DMS53 treated with DMSO at 0.1 percent for 48 hours (cell line): Measurements from ENCODE around the gene CDC42EP4.

Experiments used
- DNase-seq: peaks from one replicate; lab custom pipeline; 2025; ENCODE audit not compliant: unreplicated experiment; lab: John Stamatoyannopoulos, UW

CDC42EP4 gene

DNA sequence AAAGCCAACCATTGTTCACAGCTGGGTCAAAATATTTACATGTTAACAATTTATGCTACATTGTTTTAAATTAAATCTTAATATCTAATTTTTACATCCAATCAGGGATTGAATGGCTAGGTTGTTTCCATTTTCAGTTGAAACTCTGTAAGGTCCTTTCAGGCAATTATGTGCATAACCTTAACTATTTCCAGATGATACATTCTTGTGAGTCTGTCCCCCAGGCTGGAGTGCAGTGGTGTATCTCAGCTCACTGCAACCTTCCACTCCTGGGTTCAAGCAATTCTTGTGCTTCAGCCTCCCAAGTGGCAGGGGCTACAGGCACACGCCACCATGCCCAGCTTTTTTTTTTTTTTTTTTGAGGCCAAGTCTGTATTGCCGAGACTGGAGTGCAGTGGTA is 10.4 kb downstream of the CDC42EP4 start:
- no peak for DNase-seq

- DNase-seq: no peak
Measured at GRCh38 chr17:73300392-73300791, 11.4 kb downstream of the CDC42EP4 start.

- no peak for DNase-seq
Measured at GRCh38 chr17:73297934-73298861, 13.6 kb downstream of the CDC42EP4 start.

DNA sequence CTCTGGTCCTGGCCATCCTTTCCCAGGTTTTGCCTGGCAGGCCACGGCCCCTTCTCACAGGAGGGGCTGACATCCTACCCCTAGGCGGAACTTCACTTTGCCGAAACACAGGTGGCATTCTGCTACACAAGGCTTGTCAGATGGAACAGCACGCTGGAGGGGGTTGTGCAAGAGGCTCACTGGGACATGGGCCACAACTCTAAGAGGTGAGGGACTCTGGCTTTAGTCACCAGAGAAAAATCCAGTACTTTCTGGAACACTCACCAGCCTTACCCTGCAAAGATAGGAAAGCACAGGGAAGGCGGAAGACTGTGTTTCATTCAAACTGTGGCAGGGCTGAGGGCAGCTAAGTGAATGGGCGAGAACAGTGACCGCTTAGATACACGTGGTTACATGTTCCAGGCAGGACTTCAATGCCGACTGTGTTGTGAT is 18.3 kb downstream of the CDC42EP4 start:
- no peak for DNase-seq

- DNase-seq: no peak
Measured at GRCh38 chr17:73293031-73293430, 18.8 kb downstream of the CDC42EP4 start.

DNA sequence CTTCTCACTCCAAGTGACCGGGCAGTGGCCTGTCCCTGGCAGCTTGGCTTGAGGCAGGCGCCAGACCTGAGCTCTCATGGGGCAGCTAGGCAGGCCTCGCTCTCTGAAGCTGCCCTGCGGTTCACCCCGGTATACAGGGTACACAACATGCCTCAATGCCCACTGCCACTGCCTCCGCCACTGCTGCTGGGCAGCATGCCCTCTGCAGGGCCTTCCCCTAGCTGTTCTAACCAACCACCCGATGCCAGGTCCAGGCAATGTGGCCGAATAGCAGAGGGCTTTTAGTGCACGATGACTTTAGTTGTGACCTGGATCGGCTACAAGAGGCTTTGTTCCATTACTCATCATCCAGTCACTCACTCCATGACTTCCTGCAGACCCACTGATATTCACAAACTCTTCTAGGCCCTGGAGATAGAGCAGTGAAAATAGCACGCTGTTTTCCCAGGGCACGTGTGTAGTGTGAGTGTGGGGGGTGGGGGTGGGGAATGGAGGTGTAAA is 19.7 kb downstream of the CDC42EP4 start:
- no peak for DNase-seq

DNA sequence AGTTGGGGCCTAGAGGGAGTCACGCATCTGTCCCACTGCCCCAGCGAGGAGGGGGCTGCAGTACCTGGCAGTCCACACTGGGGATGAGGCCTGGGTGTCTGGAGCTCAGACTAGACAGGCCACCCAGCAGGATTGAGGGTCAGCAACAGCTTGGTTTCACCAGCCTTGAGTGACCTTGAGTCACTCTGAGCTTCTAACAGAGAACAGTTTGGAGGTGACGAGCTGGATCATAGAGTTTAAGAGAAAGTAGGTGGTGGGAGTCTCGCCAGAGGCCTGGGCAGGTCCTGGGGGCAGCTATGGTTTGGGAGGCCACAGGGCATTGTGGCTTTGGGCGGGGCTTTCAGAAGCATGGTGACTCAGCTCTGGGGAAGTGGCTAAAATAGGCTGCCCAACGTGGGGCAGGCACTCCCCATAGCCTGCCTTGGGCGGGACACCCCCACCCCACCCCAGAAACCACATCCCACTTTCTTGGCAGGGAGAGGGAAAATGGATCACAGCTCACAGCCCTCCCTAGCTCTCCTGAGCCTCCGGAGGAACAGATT is 20.5 kb downstream of the CDC42EP4 start:
- DNase-seq: no peak

GRCh38 chr17:73290399-73291259 is 21.2 kb downstream of the CDC42EP4 start:
- DNase-seq: no peak

GRCh38 chr17:73289549-73290254 is 22.1 kb downstream of the CDC42EP4 start:
- no peak for DNase-seq

DNA sequence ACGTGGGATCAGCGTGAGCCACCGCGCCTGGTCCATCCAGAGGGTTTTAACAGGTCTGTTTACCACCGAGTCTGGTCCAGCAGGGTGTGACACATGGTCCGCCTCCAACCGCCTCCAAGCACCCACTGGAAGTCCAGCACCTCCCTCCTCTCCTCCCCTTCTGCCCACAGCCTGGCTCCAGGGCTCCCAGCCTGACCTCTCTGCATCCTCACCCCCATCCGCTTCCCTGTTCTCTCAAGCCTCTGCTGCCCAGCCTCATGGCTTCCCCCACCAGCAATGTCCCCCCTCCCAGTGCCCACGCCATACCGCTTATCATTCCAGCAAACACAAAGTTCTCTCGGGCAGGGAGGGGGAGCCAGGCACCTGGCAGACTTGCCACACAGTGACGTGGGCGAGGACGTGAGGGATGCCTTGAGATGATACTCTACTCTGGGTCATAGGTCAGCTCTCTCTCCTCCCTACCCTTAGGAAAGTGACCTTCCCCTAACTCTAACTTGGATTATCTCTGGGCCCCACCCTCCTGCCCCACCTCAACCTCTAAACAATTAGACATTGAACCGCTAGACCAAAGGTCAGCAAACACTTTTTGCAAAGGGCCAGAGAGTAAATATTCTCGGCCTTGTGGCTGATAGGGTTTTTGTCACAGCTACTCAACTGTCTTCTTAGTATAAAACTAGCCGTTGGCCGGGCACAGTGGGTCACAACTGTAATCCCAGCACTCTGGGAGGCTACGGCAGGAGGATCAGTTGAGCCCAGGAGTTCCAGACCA is 23.1 kb downstream of the CDC42EP4 start:
- no peak for DNase-seq

GRCh38 chr17:73286863-73287296 is 24.9 kb downstream of the CDC42EP4 start:
- DNase-seq: no peak

DNA sequence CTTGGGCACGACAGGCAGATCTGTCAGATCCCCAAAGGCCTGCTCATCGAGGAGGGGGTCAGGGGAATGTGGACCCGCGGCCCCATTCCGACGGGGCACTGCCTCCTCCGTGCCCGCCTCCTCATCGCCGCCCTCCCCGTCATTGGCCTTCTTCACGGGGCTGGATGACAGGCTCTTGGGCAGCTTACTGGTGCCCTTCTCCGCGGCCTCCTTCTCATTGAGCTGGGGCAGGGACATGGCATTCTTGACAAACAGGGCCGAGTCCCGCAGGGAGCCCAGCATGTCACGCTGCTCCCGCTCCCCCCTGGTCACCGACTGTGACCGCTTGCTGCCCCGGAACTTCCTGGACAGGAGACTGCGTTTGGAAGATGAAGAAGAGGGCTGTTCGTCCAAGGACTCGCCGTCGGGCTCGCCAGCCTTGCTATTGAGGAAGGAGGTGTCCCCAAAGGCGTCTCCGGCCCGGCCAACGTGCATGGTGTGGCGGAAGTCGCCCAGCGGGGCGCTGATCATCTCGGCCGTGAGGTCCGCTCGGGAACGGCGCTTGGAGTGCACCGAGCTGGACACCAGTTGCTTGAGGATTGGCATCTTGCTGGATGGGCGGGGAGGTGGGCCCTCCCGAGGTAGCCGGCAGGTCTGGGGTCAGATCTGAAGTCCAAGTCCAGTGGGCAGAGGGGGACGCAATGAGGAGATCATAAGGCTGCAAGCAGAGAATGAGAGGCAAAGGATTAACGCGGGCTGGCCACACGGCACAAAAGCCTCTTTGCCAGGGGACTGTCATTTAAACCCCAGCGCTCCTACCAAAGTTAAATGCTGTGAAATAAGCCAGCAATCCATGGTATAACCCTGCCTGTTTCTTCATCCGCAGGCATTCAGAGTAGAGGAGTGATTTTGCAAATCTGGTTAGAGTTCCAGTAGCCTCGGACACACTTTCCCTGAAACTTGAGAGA is 25.6 kb downstream of the CDC42EP4 start:
- no peak for DNase-seq

- no peak for DNase-seq
Measured at GRCh38 chr17:73285603-73285908, 26.2 kb downstream of the CDC42EP4 start.

DNA sequence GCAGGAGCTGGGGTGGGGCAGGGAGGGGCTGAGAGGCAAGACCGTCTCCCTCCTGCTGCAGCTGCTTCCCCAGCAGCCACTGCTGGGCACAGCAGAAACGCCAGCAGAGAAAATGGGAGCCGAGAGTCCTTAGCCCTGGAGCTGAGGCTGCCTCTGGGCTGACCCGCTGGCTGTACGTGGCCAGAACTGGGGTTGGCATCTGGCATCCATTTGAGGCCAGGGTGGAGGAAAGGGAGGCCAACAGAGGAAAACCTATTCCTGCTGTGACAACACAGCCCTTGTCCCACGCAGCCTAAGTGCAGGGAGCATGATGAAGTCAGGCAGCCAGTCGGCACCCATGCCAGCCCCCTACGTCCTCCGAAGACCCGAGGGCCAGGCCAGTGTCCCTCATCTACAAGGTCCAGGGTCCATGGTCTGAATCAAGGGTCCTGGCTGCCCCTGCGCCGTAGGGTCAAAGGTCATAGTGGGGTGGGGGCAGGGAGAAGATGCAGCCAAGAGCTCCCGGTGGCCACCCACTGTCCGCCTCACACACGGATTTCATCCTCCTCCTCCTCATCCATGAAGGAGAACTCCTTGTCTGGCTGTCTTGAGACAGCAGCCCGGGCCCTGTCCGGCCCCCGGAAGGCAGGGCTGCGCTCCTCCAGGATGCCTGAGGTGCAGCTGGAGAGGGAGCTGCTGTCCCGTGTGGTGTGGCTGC is 26.7 kb downstream of the CDC42EP4 start:
- no peak for DNase-seq

DNA sequence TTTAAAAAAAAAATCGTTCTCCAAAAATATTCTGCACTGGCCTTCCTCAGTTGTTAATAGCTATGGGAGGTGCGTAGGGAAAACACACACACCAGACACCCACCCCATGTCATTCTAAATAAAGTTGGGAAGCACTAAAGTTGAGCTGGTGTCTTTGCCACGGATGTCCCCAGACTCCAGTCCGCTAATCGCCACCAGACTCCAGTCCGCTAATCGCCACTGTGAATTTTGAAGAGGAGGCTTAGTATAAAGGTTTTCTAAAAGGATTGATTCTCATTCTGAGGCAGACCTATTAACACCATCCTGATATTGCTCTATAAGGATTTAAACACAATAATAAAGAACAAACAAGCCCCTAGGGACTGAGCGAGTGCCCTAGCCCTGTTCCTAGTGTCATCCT is 27.4 kb downstream of the CDC42EP4 start:
- no peak for DNase-seq

DNA sequence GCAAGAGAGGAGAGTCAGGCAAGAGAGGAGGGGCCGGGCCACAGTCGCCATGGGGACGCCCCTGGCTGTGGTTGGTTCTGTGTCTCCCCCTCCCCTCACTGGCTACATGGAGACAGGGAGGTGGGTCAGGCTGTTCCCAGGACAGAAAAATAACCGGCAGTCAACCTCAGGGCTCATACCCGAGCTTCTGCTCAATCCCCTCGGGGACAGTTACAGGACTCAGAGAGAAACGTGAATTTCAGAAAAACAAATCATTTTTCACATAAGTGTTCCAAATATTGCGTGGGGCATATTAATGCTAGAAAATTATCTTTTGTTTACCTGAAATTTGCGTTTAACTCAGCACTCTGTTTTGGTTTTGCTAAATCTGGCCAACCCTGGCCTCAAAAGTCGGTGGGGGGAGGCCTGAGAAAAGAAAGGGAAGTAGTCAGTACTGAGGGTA is 27.9 kb downstream of the CDC42EP4 start:
- DNase-seq: no peak

- DNase-seq: no peak
Measured at GRCh38 chr17:73283250-73283649, 28.6 kb downstream of the CDC42EP4 start.

DNA sequence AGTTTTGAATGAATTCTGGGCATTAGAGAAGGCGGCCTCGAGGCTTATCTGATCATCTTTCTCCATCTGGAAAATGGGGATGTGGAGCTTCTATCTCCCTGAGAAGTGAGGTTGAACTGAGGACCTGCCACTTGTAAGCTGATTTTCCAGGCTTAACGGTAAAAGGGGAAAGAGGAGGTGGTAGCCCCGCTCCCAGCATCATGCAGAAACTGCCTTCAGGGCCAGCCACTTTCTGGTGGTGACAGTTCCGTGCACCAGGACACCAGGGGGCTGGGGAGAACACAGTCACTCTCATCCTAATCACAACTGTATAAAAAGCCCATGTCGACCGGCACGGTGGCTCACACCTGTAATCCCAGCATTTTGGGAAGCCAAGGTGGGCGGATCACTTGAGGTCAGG is 29.2 kb downstream of the CDC42EP4 start:
- DNase-seq: no peak
